H1 (cell line): ENCODE measurements around the gene TXLNB.

Experiments used
- ATF2 ChIP-seq: IDR thresholded peaks from 2 replicates; pipeline ENCODE4 v1.6.1; 2012; ENCODE audit warnings: low read length, inconsistent platforms
- BRCA1 ChIP-seq: IDR thresholded peaks from 2 replicates; pipeline ENCODE4 v1.6.1; 2012; ENCODE audit warnings: low read depth, low read length, improper control_type of control experiment
- CTCF ChIP-seq, 3 experiments: IDR thresholded peaks; 1 replicate in 2 of 3; 2 replicates in 1 of 3; pipeline versions ENCODE4 v1.5.1 to v1.6.1; 2011; ENCODE audit warnings: low read length in 3 of 3, mild to moderate bottlenecking in 3 of 3, inconsistent platforms in 2 of 3, low read depth in 1 of 3, moderate library complexity in 1 of 3; ENCODE audit not compliant: insufficient read depth in 1 of 3; ENCODE audit errors: control extremely low read depth in 1 of 3
- EZH2 ChIP-seq: fragments of 200-600 bp; sonication (generic); IDR thresholded peaks from 2 replicates; pipeline ENCODE4 v1.7.1; 2012; ENCODE audit warnings: low read depth, mild to moderate bottlenecking, moderate library complexity, low read length, inconsistent platforms; ENCODE audit not compliant: severe bottlenecking
- KDM1A ChIP-seq: fragments of 200-600, 300-600 bp; sonication (generic); IDR thresholded peaks from 2 replicates; pipeline ENCODE4 v1.7.1; 2016; ENCODE audit warnings: mild to moderate bottlenecking, low read length, borderline replicate concordance
- MAFK ChIP-seq: IDR thresholded peaks from 2 replicates; pipeline ENCODE4 v1.6.1; 2012; ENCODE audit warnings: low read depth, mild to moderate bottlenecking, improper control_type of control experiment, low read length
- MAX ChIP-seq: IDR thresholded peaks from 2 replicates; pipeline ENCODE4 v1.6.1; 2012; ENCODE audit warnings: inconsistent platforms
- POLR2A ChIP-seq, 2 experiments: IDR thresholded peaks; 1 replicate in 1 of 2; 2 replicates in 1 of 2; pipeline ENCODE4 v1.6.1; 2011; ENCODE audit warnings: low read depth in 2 of 2, low read length in 2 of 2, mild to moderate bottlenecking in 2 of 2; ENCODE audit errors: control extremely low read depth in 1 of 2
- SIX5 ChIP-seq: IDR thresholded peaks from 2 replicates; pipeline ENCODE4 v1.6.1; 2011; ENCODE audit warnings: mild to moderate bottlenecking, low read depth, low read length
- SP2 ChIP-seq: IDR thresholded peaks from 2 replicates; pipeline ENCODE4 v1.6.1; 2012; ENCODE audit warnings: mild to moderate bottlenecking, low read length, inconsistent platforms
- SRF ChIP-seq: IDR thresholded peaks from 2 replicates; pipeline ENCODE4 v1.6.1; 2011; ENCODE audit warnings: mild to moderate bottlenecking, low read depth, low read length, moderate library complexity
- YY1 ChIP-seq: IDR thresholded peaks from 2 replicates; pipeline ENCODE4 v1.6.1; 2011; ENCODE audit warnings: low read depth, mild to moderate bottlenecking, low read length

GRCh38 chr6:139330306-139330705 is 38.5 kb upstream of the TXLNB start:
- TF ChIP-seq MAX (no peak), CTCF (IDR thresholded peaks at IDR 0.05; ENCODE audit: control extremely low read depth in 1 of 3, insufficient read depth in 1 of 3, low read depth in 1 of 3, low read length in 3 of 3) (no peak), SIX5 (no peak), SRF (no peak), YY1 (no peak), SP2 (no peak), ATF2 (no peak), EZH2 (no peak), KDM1A (no peak), MAFK (no peak), BRCA1 (no peak), POLR2A (IDR thresholded peaks at IDR 0.05; ENCODE audit: control extremely low read depth in 1 of 2, low read depth in 2 of 2, low read length in 2 of 2) (no peak)
